Breast epithelium (tissue), 3 donors: ENCODE results near the gene ERAS.

Source experiments
- CTCF ChIP-seq, 3 donors: fragments of 450-650 bp; IDR thresholded peaks; one replicate each; pipeline ENCODE4 v1.5.1; 2016 to 2017; ENCODE audit warnings: antibody characterized with exemption in 3 of 3, mild to moderate bottlenecking in 3 of 3, moderate library complexity in 3 of 3
- POLR2AphosphoS5 ChIP-seq, 3 donors: sonication (generic); formaldehyde crosslinking; IDR thresholded peaks; one replicate each; pipeline ENCODE4 v1.6.1; 2017; ENCODE audit warnings: antibody characterized with exemption in 3 of 3

GRCh38 chrX:48815266-48815665 lies 11.0 kb upstream of the ERAS start:
- TF ChIP-seq CTCF (IDR thresholded peaks at IDR 0.05): no peak
- no peak for TF ChIP-seq POLR2AphosphoS5 (IDR thresholded peaks at IDR 0.05)
